Keratinocyte (primary cell): Measurements from ENCODE around the gene DLX6. TPM values are rescaled to one million over a fixed set of nuclear protein-coding genes. Genes with fewer than 3 reads are reported as not detected.
A peak's percentile ranks its signal among the peaks of the same experiment; 100 is the strongest.

Source experiments
- DNase-seq: peaks from one replicate; pipeline ENCODE4 v3.0.0-alpha.2; 2011; ENCODE audit warnings: low read depth, missing footprints, low spot score
- FAIRE-seq: peaks from 2 replicates; lab custom pipeline; 2011; peaks lifted over from hg19 to GRCh38; lab: Jason Lieb, UNC
- H2AFZ ChIP-seq: 2 replicates; pipeline ENCODE4 v1.6.0; 2012; ENCODE audit warnings: low read length, control low read depth, inconsistent platforms; ENCODE audit not compliant: control insufficient read depth
- H3K27ac ChIP-seq: 2 replicates; pipeline ENCODE4 v1.5.1; 2011; ENCODE audit warnings: low read length; ENCODE audit not compliant: control insufficient read depth, insufficient read depth
- H3K27me3 ChIP-seq: 3 replicates; pipeline ENCODE4 v1.6.0; 2011; ENCODE audit warnings: low read length; ENCODE audit not compliant: control insufficient read depth, insufficient read depth; ENCODE audit errors: extremely low read depth
- H3K36me3 ChIP-seq, 2 experiments: 2 replicates in 1 of 2; 3 replicates in 1 of 2; pipeline ENCODE4 v1.5.1; 2011; ENCODE audit warnings: low read length in 2 of 2, mild to moderate bottlenecking in 1 of 2; ENCODE audit not compliant: control insufficient read depth in 2 of 2, insufficient read depth in 2 of 2; ENCODE audit errors: extremely low read depth in 1 of 2
- H3K4me1 ChIP-seq: 3 replicates; pipeline ENCODE4 v1.5.1; 2011; ENCODE audit warnings: low read length; ENCODE audit not compliant: control insufficient read depth, insufficient read depth; ENCODE audit errors: extremely low read depth
- H3K4me2 ChIP-seq: 3 replicates; pipeline ENCODE4 v1.6.0; 2011; ENCODE audit warnings: low read depth, low read length; ENCODE audit not compliant: control insufficient read depth, insufficient read depth; ENCODE audit errors: extremely low read depth
- H3K4me3 ChIP-seq, 3 experiments: fragments of 200-600 bp in 1 of 3; sonication (generic) in 1 of 3; 2 replicates in 2 of 3; 3 replicates in 1 of 3; pipeline ENCODE4 v1.5.1; 2011 to 2016; ENCODE audit warnings: low read length in 3 of 3, mild to moderate bottlenecking in 3 of 3, control low read depth in 2 of 3, inconsistent platforms in 1 of 3, low read depth in 1 of 3, mixed read lengths in 1 of 3, mixed run types in 1 of 3, moderate library complexity in 1 of 3; ENCODE audit not compliant: control insufficient read depth in 2 of 3, insufficient read depth in 2 of 3; ENCODE audit errors: extremely low read depth in 1 of 3
- H3K79me2 ChIP-seq: 2 replicates; pipeline ENCODE4 v1.6.0; 2012; ENCODE audit warnings: low read length; ENCODE audit not compliant: control insufficient read depth, insufficient read depth
- H3K9ac ChIP-seq: 3 replicates; pipeline ENCODE4 v1.6.0; 2011; ENCODE audit warnings: low read length; ENCODE audit not compliant: control insufficient read depth, insufficient read depth; ENCODE audit errors: extremely low read depth
- H3K9me1 ChIP-seq: 3 replicates; pipeline ENCODE4 v1.6.0; 2011; ENCODE audit warnings: low read length; ENCODE audit not compliant: control insufficient read depth, insufficient read depth; ENCODE audit errors: extremely low read depth
- H3K9me3 ChIP-seq: 2 replicates; pipeline ENCODE4 v1.5.1; 2012; ENCODE audit warnings: low read depth, low read length; ENCODE audit not compliant: control insufficient read depth
- H4K20me1 ChIP-seq: 3 replicates; pipeline ENCODE4 v1.6.0; 2011; ENCODE audit warnings: low read length; ENCODE audit not compliant: control insufficient read depth, insufficient read depth; ENCODE audit errors: extremely low read depth
- CTCF ChIP-seq, 3 experiments: IDR thresholded peaks in 1 of 3; conservative IDR thresholded peaks in 1 of 3; optimal IDR thresholded peaks in 1 of 3; 2 replicates in 2 of 3; 3 replicates in 1 of 3; pipeline versions ENCODE3 to v1.5.1; 2011; ENCODE audit warnings: low read length in 3 of 3, mild to moderate bottlenecking in 3 of 3, moderate library complexity in 2 of 3, control low read depth in 1 of 3, inconsistent platforms in 1 of 3; ENCODE audit not compliant: insufficient read depth in 2 of 3; ENCODE audit errors: extremely low read depth in 1 of 3
- EZH2 ChIP-seq: IDR thresholded peaks from one replicate; pipeline ENCODE4 v1.6.1; 2012; ENCODE audit warnings: inconsistent platforms, mild to moderate bottlenecking, low read length, moderate library complexity
- dilution Hi-C: fragments of 300-500 bp; cut with MboI; formaldehyde crosslinking; loops from one replicate; pipeline ENCODE4 v1.7.0; 2020; ENCODE audit warnings: low sequenced_read_pairs; ENCODE audit not compliant: extremely low pct_ligation_motif_present
- polyA minus RNA-seq, 3 experiments: library from RNA; depleted of rRNA, polyadenylated mRNA; stranded (reverse); fragments of >200 nt; gene quantifications; 1 replicate in 1 of 3; 2 replicates in 1 of 3; 3 replicates in 1 of 3; pipeline ENCODE4 v1.2.3, GENCODE V29; 2011
- polyA plus RNA-seq, 5 experiments: library from polyadenylated mRNA; depleted of rRNA in 3 of 5; stranded (reverse) in 3 of 5; stranded (forward) in 1 of 5; unstranded in 1 of 5; fragments of >200 nt; gene quantifications; 1 replicate in 1 of 5; 2 replicates in 3 of 5; 3 replicates in 1 of 5; pipeline versions ENCODE4 v1.2.1 to v1.2.3, GENCODE V29; 2011 to 2012; ENCODE audit warnings: missing spikeins in 2 of 5, low read depth in 1 of 5, low replicate concordance in 1 of 5

The DLX6 gene
- polyA plus RNA-seq (0.05 TPM in 1 of 3 replicates, not detected in the others), polyA minus RNA-seq (not detected in 3 replicates)
- 0.25 TPM for polyA plus RNA-seq (2011; ENCODE audit: low read depth)
- 0.06 and 0.18 TPM in 2 replicates for polyA plus RNA-seq (2011; cell fraction: cytosol; rRNA removed)
- polyA plus RNA-seq (2011; cell fraction: nucleus; rRNA removed) = 0.13 and 0.14 TPM in 2 replicates
- polyA plus RNA-seq (2012; ENCODE audit: low replicate concordance) = 0.20 TPM in 1 of 2 replicates, not detected in the other
- not detected for polyA minus RNA-seq (2011; cell fraction: cytosol; rRNA and poly(A)+ RNA removed)
- polyA minus RNA-seq (2011; cell fraction: nucleus; rRNA and poly(A)+ RNA removed) = not detected in 2 replicates

GRCh38 chr7:97005183-97006054 is at the start of gene DLX6:
DLX6 (plus strand) TSS chr7:97005553; CDS start chr7:97005978, 425 bp downstream.
- FAIRE-seq = peak; percentile 32
- H2AFZ ChIP-seq = peak within 1 kb of the TSS; percentile 77
- H3K27me3 ChIP-seq = peaks cover 66% of the 10 kb centered on the region
- DNase-seq = peak; percentile 35
- no peak within 1 kb of the TSS for H3K27ac ChIP-seq
- H3K79me2 ChIP-seq = no peaks in the 10 kb centered on the region
- peaks cover 5% of the 10 kb centered on the region for H3K4me1 ChIP-seq
- no peaks in the 10 kb centered on the region for H3K36me3 ChIP-seq
- peak within 1 kb of the TSS; percentile 40 to 64 (median 53) for H3K4me3 ChIP-seq
- peak within 1 kb of the TSS; percentile 78 for H3K4me2 ChIP-seq
- TF ChIP-seq CTCF (optimal IDR thresholded peaks at IDR 0.05 in 1 of 3, IDR thresholded peaks at IDR 0.05 in 1 of 3, conservative IDR thresholded peaks at IDR 0.05 in 1 of 3; ENCODE audit: extremely low read depth in 1 of 3, insufficient read depth in 2 of 3, low read length in 3 of 3) (no peak), EZH2 (peak; percentile 25)
- no peaks in the 10 kb centered on the region for H3K9me1 ChIP-seq
- dilution Hi-C loops = no loop called here
- H3K9me3 ChIP-seq = no peaks in the 10 kb centered on the region
- H3K9ac ChIP-seq = no peak within 1 kb of the TSS
- no peaks in the 10 kb centered on the region for H4K20me1 ChIP-seq

GRCh38 chr7:96959135-96959534 is 46.2 kb upstream of the DLX6 start:
- TF ChIP-seq EZH2 (no peak), CTCF (optimal IDR thresholded peaks at IDR 0.05 in 1 of 3, IDR thresholded peaks at IDR 0.05 in 1 of 3, conservative IDR thresholded peaks at IDR 0.05 in 1 of 3; ENCODE audit: extremely low read depth in 1 of 3, insufficient read depth in 2 of 3, low read length in 3 of 3) (no peak)
- no peak overlapping the region for H3K4me3 ChIP-seq
- no peaks in the 10 kb centered on the region for H3K27me3 ChIP-seq
- H3K4me2 ChIP-seq = no peak overlapping the region
- no peaks in the 10 kb centered on the region for H3K9me1 ChIP-seq
- H3K27ac ChIP-seq = no peak overlapping the region
- no peak overlapping the region for H2AFZ ChIP-seq
- H4K20me1 ChIP-seq = no peaks in the 10 kb centered on the region
- DNase-seq (no peak), FAIRE-seq (no peak)
- H3K36me3 ChIP-seq = no peaks in the 10 kb centered on the region
- dilution Hi-C loops = no loop called here
- H3K9me3 ChIP-seq = no peaks in the 10 kb centered on the region
- no peaks in the 10 kb centered on the region for H3K4me1 ChIP-seq
- no peaks in the 10 kb centered on the region for H3K79me2 ChIP-seq
- no peak overlapping the region for H3K9ac ChIP-seq
